Gastroesophageal sphincter (tissue), 4 donors: Measurements from ENCODE around the gene DACH1. TPM values are rescaled to one million over a fixed set of nuclear protein-coding genes. Genes with fewer than 3 reads are reported as not detected.

ENCODE experiments used
- ATAC-seq: fragments of 150-250 bp; one replicate; pipeline ENCODE4 v1.9.1; 2016; ENCODE audit warnings: mild to moderate bottlenecking, moderate library complexity
- H3K27ac ChIP-seq, 4 donors: fragments of 200-600 bp; sonication (generic) in 3 of 4; 1 replicate in 3 of 4; 2 replicates in 1 of 4; pipeline ENCODE4 v1.5.1; 2016 to 2019
- H3K27me3 ChIP-seq: fragments of 200-600 bp; sonication (generic); one replicate; pipeline ENCODE4 v1.5.1; 2019
- H3K36me3 ChIP-seq, 2 donors: fragments of 200-600 bp; sonication (generic); one replicate each; pipeline ENCODE4 v1.5.1; 2019; ENCODE audit warnings: control low read depth in 1 of 2
- H3K4me1 ChIP-seq, 3 donors: fragments of 200-600 bp; sonication (generic); 1 replicate in 2 of 3; 2 replicates in 1 of 3; pipeline ENCODE4 v1.5.1; 2016 to 2019; ENCODE audit warnings: control low read depth in 2 of 3
- H3K4me3 ChIP-seq, 2 donors: fragments of 200-600 bp; sonication (generic); one replicate each; pipeline ENCODE4 v1.5.1; 2019; ENCODE audit warnings: mild to moderate bottlenecking in 1 of 2, moderate library complexity in 1 of 2
- H3K9me3 ChIP-seq, 3 donors: fragments of 200-600 bp; sonication (generic); one replicate each; pipeline ENCODE4 v1.5.1; 2017 to 2019; ENCODE audit warnings: control low read depth in 2 of 3
- EP300 ChIP-seq: sonication (generic); formaldehyde crosslinking; IDR thresholded peaks from one replicate; pipeline ENCODE4 v1.6.1; 2017; ENCODE audit warnings: antibody characterized with exemption, mild to moderate bottlenecking
- POLR2A ChIP-seq, 2 donors: fragments of 450-650 bp; IDR thresholded peaks; one replicate each; pipeline ENCODE4 v1.6.1; 2017; ENCODE audit warnings: antibody characterized with exemption in 2 of 2, mild to moderate bottlenecking in 2 of 2, moderate library complexity in 1 of 2
- POLR2AphosphoS5 ChIP-seq: sonication (generic); formaldehyde crosslinking; IDR thresholded peaks from one replicate; pipeline ENCODE4 v1.6.1; 2017; ENCODE audit warnings: antibody characterized with exemption
- WGBS, 2 donors: methylation state at CpG; one replicate each; pipeline ENCODE4 v1.1.5; 2018; ENCODE audit warnings: low coverage in 1 of 2; 5-methylcytosine and 5-hydroxymethylcytosine counted together
- total RNA-seq, 4 donors: library from RNA; depleted of rRNA; stranded (reverse); fragments of >200 nt; gene quantifications; one replicate each; pipeline ENCODE4 v1.1.0, GENCODE V29; 2016
- TF ChIP-seq, protein P1 (sequence below), 4 experiments: fragments of 200-600 bp in 2 of 4; fragments of 450-650 bp in 2 of 4; sonication (generic) in 1 of 4; IDR thresholded peaks; one replicate each; pipeline ENCODE4 v1.5.1; 2017 to 2019; ENCODE audit warnings: antibody characterized with exemption in 4 of 4, mild to moderate bottlenecking in 2 of 4, moderate library complexity in 2 of 4

The DACH1 gene
- total RNA-seq, 4 donors from 2014 or later, result 1.1 to 2.1 (median 1.7) TPM

DNA sequence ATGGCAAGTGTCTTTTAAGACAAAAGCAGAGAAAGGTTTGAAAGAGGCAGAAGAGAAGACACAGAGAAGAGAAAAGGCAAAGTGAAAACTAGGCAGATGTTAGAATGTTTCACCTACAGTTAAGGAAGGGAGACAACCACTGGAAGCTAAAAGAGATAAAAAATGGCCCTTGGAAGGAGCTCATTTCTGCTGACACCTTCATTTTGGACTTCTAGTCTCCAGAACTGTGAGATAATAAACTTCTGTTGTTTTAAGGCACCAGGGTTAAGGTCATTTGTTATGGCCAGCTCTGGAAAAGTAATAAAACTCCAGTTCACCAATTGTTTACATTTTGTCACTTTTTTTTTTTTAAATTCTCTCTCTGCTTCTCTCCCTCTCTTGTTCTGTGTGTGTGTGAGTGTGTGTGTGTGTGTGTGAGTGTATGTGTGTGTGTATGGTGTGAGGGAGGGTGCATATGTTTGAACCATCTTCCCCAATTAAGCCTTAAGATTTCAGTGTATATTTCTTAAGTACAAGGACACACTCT, 374.6 kb downstream of the DACH1 start:
- Histone ChIP-seq H3K27ac (no peak overlapping the region), H3K4me1 (no peaks in the 10 kb centered on the region), H3K4me3 (no peak overlapping the region), H3K27me3 (no peaks in the 10 kb centered on the region), H3K9me3 (no peaks in the 10 kb centered on the region), H3K36me3 (no peaks in the 10 kb centered on the region)
- TF ChIP-seq POLR2A (IDR thresholded peaks at IDR 0.05), result no peak
- TF ChIP-seq EP300, result no peak
- TF ChIP-seq, protein P1, sequence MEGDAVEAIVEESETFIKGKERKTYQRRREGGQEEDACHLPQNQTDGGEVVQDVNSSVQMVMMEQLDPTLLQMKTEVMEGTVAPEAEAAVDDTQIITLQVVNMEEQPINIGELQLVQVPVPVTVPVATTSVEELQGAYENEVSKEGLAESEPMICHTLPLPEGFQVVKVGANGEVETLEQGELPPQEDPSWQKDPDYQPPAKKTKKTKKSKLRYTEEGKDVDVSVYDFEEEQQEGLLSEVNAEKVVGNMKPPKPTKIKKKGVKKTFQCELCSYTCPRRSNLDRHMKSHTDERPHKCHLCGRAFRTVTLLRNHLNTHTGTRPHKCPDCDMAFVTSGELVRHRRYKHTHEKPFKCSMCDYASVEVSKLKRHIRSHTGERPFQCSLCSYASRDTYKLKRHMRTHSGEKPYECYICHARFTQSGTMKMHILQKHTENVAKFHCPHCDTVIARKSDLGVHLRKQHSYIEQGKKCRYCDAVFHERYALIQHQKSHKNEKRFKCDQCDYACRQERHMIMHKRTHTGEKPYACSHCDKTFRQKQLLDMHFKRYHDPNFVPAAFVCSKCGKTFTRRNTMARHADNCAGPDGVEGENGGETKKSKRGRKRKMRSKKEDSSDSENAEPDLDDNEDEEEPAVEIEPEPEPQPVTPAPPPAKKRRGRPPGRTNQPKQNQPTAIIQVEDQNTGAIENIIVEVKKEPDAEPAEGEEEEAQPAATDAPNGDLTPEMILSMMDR (IDR thresholded peaks at IDR 0.05), result no peak
- TF ChIP-seq POLR2AphosphoS5, result no peak
- no peak for ATAC-seq

DNA sequence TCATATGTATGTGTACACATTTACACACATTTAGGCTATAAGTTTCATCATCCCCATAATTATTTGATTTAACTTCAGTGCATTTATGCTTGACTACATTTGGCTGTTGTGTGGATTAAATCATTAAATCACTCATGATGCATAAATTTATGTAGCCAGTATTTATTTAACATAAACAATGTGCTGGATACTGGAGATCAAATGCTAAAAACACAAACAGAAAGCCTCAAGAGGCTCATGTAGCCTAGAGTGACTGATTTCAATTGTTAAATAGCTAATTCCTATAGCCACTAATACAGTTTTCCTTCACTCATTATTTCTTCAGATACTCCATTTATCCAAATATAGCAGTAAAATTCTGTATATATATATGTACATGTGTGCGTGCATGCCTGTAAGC, 376.0 kb downstream of the DACH1 start:
- no peaks in the 10 kb centered on the region for H3K9me3 ChIP-seq
- no peak overlapping the region for H3K4me3 ChIP-seq
- H3K36me3 ChIP-seq, result no peaks in the 10 kb centered on the region
- 70 to 100% methylated on average over 1 of the region's 1 CpG for WGBS, 2 donors
- ATAC-seq, result no peak
- H3K27me3 ChIP-seq, result no peaks in the 10 kb centered on the region
- H3K4me1 ChIP-seq, result no peaks in the 10 kb centered on the region
- TF ChIP-seq EP300 (no peak), POLR2A (IDR thresholded peaks at IDR 0.05) (no peak), POLR2AphosphoS5 (no peak)
- TF ChIP-seq, protein P1 (IDR thresholded peaks at IDR 0.05), result no peak
- no peak overlapping the region for H3K27ac ChIP-seq

DNA sequence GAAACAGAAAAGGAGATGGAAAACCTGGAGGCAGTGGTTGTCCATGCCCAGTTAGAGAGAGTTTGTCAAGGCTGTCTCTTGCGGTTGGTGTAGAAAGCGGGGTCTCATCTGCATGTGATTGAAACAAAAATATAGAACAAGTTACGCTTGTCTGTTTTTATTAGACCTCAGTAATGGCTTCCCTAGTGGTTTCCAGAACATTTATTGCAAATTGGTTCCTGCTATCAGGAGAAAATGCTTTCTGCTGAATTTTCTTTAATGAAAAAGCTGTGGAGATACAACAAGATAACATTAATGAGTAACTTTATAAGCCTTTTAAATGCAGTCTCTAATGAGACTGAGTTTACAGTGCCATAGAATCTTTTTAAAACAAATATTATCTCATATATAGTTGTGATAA, 378.0 kb downstream of the DACH1 start:
- no peak overlapping the region for H3K27ac ChIP-seq
- no peaks in the 10 kb centered on the region for H3K36me3 ChIP-seq
- H3K4me1 ChIP-seq, result no peaks in the 10 kb centered on the region
- H3K27me3 ChIP-seq, result no peaks in the 10 kb centered on the region
- TF ChIP-seq, protein P1 (IDR thresholded peaks at IDR 0.05), result no peak
- TF ChIP-seq POLR2A (IDR thresholded peaks at IDR 0.05) (no peak), POLR2AphosphoS5 (no peak), EP300 (no peak)
- WGBS, 2 donors, result 96 to 100% methylated on average over 3 of the region's 3 CpGs
- H3K4me3 ChIP-seq, result no peak overlapping the region
- H3K9me3 ChIP-seq, result no peaks in the 10 kb centered on the region
- no peak for ATAC-seq

DNA sequence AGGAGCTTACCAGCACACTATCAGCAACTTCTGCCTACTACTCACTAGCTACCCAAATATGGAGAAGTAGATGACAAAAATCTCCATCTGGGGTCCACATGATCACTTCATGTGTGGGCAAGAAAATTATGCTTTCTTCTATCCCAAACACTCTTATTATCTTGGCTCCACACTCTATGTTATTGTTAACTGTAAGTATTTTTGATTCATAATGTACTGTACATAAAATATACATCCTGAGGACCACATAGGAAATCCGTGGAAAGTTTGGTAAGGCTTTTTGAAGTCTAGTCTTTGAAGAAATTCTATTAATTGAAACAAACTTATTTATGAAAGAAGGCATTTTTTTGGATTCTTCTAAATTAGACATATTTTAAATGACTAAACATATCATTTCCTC, 378.8 kb downstream of the DACH1 start:
- no peak for ATAC-seq
- TF ChIP-seq POLR2AphosphoS5, result no peak
- TF ChIP-seq POLR2A (IDR thresholded peaks at IDR 0.05), result no peak
- TF ChIP-seq, protein P1 (IDR thresholded peaks at IDR 0.05), result no peak
- TF ChIP-seq EP300, result no peak
- H3K27me3 ChIP-seq, result no peaks in the 10 kb centered on the region
- H3K9me3 ChIP-seq, result no peaks in the 10 kb centered on the region
- no peak overlapping the region for H3K27ac ChIP-seq
- no peaks in the 10 kb centered on the region for H3K36me3 ChIP-seq
- H3K4me1 ChIP-seq, result no peaks in the 10 kb centered on the region
- no peak overlapping the region for H3K4me3 ChIP-seq
- WGBS, 2 donors, result 35 to 50% methylated on average over 1 of the region's 1 CpG

DNA sequence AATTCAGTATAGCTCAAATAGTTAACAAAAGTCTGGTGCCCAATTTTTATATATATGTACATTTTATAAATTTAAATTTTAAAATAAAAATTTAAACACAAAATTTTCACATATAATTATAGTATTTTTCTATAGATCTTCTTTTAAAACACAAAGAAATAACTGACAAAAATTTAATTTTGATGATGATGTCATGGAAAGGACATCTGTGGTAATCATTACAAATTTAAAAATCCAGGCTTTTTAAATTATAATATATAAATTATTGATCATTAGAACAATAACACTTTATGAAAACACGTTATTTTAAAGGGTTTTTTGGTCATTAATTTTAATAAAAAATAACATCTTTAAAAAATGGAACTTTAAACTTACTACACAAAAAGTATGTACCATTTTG, 381.1 kb downstream of the DACH1 start:
- WGBS, 2 donors, result 70 to 74% methylated on average over 1 of the region's 1 CpG
- H3K27me3 ChIP-seq, result no peaks in the 10 kb centered on the region
- no peaks in the 10 kb centered on the region for H3K4me1 ChIP-seq
- H3K9me3 ChIP-seq, result no peaks in the 10 kb centered on the region
- H3K4me3 ChIP-seq, result no peak overlapping the region
- ATAC-seq, result no peak
- TF ChIP-seq, protein P1 (IDR thresholded peaks at IDR 0.05), result no peak
- TF ChIP-seq EP300 (no peak), POLR2AphosphoS5 (no peak), POLR2A (IDR thresholded peaks at IDR 0.05) (no peak)
- no peaks in the 10 kb centered on the region for H3K36me3 ChIP-seq
- H3K27ac ChIP-seq, result no peak overlapping the region
